Liver (tissue), 9 donors: ENCODE results near the gene PLOD3. TPM values are rescaled to one million over a fixed set of nuclear protein-coding genes. Genes with fewer than 3 reads are reported as not detected.

Experiments used
- DNase-seq: peaks from one replicate; pipeline ENCODE4 v3.0.0-alpha.2; 2017; ENCODE audit warnings: low spot score
- H3K27ac ChIP-seq, 2 donors: one replicate each; pipeline ENCODE4 v1.7.0; 2013; ENCODE audit warnings: inconsistent platforms in 2 of 2, low read length in 2 of 2, control low read depth in 1 of 2, low read depth in 1 of 2, mild to moderate bottlenecking in 1 of 2
- H3K27me3 ChIP-seq, 4 donors: one replicate each; pipeline versions ENCODE4 v1.6.1 to v1.7.0; 2013; ENCODE audit warnings: low read length in 3 of 4, inconsistent platforms in 1 of 4, mild to moderate bottlenecking in 1 of 4, moderate library complexity in 1 of 4; ENCODE audit not compliant: control insufficient read depth in 4 of 4, insufficient read depth in 4 of 4
- H3K36me3 ChIP-seq, 4 donors: one replicate each; pipeline versions ENCODE4 v1.6.1 to v1.7.0; 2013; ENCODE audit warnings: low read length in 3 of 4, mild to moderate bottlenecking in 3 of 4, low read depth in 1 of 4, moderate library complexity in 1 of 4; ENCODE audit not compliant: control insufficient read depth in 4 of 4, insufficient read depth in 3 of 4
- H3K4me1 ChIP-seq, 4 donors: one replicate each; pipeline versions ENCODE4 v1.6.1 to v1.7.0; 2013; ENCODE audit warnings: low read length in 3 of 4, mild to moderate bottlenecking in 3 of 4, moderate library complexity in 1 of 4; ENCODE audit not compliant: control insufficient read depth in 4 of 4, insufficient read depth in 4 of 4
- H3K4me3 ChIP-seq, 3 donors: one replicate each; pipeline versions ENCODE4 v1.6.1 to v1.7.0; 2013; ENCODE audit warnings: low read length in 3 of 3, control low read depth in 1 of 3, low read depth in 1 of 3, mild to moderate bottlenecking in 1 of 3
- H3K9ac ChIP-seq, 2 donors: one replicate each; pipeline ENCODE4 v1.7.0; 2013; ENCODE audit warnings: low read length in 2 of 2, mild to moderate bottlenecking in 2 of 2, moderate library complexity in 2 of 2, control low read depth in 1 of 2, low read depth in 1 of 2
- H3K9me3 ChIP-seq, 4 donors: one replicate each; pipeline versions ENCODE4 v1.6.1 to v1.7.0; 2013; ENCODE audit warnings: low read length in 3 of 4; ENCODE audit not compliant: control insufficient read depth in 4 of 4
- FOXA2 ChIP-seq: IDR thresholded peaks from 2 replicates; pipeline ENCODE4 v1.6.1; 2016; ENCODE audit warnings: antibody characterized with exemption
- GABPA ChIP-seq, 2 donors: IDR thresholded peaks in 1 of 2; conservative IDR thresholded peaks in 1 of 2; 2 replicates each; pipeline ENCODE4 v1.6.1; 2016; ENCODE audit warnings: antibody characterized with exemption in 2 of 2, mild to moderate bottlenecking in 1 of 2, moderate library complexity in 1 of 2
- HNF4A ChIP-seq, 2 donors: conservative IDR thresholded peaks; 2 replicates each; pipeline ENCODE4 v1.6.1; 2016; ENCODE audit warnings: antibody characterized with exemption in 2 of 2, mild to moderate bottlenecking in 2 of 2
- HNF4G ChIP-seq: IDR thresholded peaks from 2 replicates; pipeline ENCODE4 v1.6.1; 2016; ENCODE audit warnings: antibody characterized with exemption
- JUND ChIP-seq, 2 donors: IDR thresholded peaks; 2 replicates each; pipeline ENCODE4 v1.6.1; 2016; ENCODE audit warnings: antibody characterized with exemption in 2 of 2
- RXRA ChIP-seq, 2 donors: IDR thresholded peaks; 2 replicates each; pipeline ENCODE4 v1.6.1; 2017 to 2018; ENCODE audit warnings: antibody characterized with exemption in 2 of 2, mild to moderate bottlenecking in 1 of 2
- TAF1 ChIP-seq: conservative IDR thresholded peaks from 2 replicates; pipeline ENCODE4 v1.6.1; 2016; ENCODE audit warnings: antibody characterized with exemption, mild to moderate bottlenecking
- WGBS: extraction: QIAGEN DNeasy Blood & Tissue Kit; methylation state at CpG from one replicate; pipeline ENCODE4 v1.1.7; 2013; 5-methylcytosine and 5-hydroxymethylcytosine counted together
- polyA plus RNA-seq, 2 donors: library from polyadenylated mRNA; stranded (reverse) in 1 of 2; unstranded in 1 of 2; fragments of 200-250 nt in 1 of 2; fragments of >200 nt in 1 of 2; fragmentation: Nextera tagmentation in 1 of 2; extraction: Ambion mirVana in 1 of 2; gene quantifications; one replicate each; pipeline versions ENCODE4 v1.2.1 to v1.2.3, GENCODE V29; 2013 to 2015
- total RNA-seq, 2 donors: library from RNA; depleted of rRNA; stranded (reverse); fragments of >200 nt; gene quantifications; one replicate each; pipeline ENCODE4 v1.2.3, GENCODE V29; 2014
- TF ChIP-seq, protein P1 (sequence below): fragments of 150-350 bp; IDR thresholded peaks from 2 replicates; pipeline ENCODE4 v1.5.1; 2017; ENCODE audit warnings: improper control_type of control experiment, low read depth, low read length; ENCODE audit not compliant: missing input control
- TF ChIP-seq, protein P2 (sequence below): IDR thresholded peaks from 2 replicates; pipeline ENCODE4 v1.6.1; 2016; ENCODE audit warnings: antibody characterized with exemption
- TF ChIP-seq, protein P3 (sequence below): IDR thresholded peaks from 2 replicates; pipeline ENCODE4 v1.6.1; 2016; ENCODE audit warnings: antibody characterized with exemption
- TF ChIP-seq, protein P4 (sequence below): IDR thresholded peaks from 2 replicates; pipeline ENCODE4 v1.6.1; 2016; ENCODE audit warnings: antibody characterized with exemption
- TF ChIP-seq, protein P5 (sequence below): IDR thresholded peaks from 2 replicates; pipeline ENCODE4 v1.6.1; 2016; ENCODE audit warnings: antibody characterized with exemption, mild to moderate bottlenecking
- donor health status: healthy.
- donor health status: healthy.
- donor health status: healthy.
- donor health status: healthy.
- donor health status: healthy.

The PLOD3 gene
- total and polyA plus RNA-seq, 4 donors, result 19.4 to 42.9 (median 27.7) TPM

DNA sequence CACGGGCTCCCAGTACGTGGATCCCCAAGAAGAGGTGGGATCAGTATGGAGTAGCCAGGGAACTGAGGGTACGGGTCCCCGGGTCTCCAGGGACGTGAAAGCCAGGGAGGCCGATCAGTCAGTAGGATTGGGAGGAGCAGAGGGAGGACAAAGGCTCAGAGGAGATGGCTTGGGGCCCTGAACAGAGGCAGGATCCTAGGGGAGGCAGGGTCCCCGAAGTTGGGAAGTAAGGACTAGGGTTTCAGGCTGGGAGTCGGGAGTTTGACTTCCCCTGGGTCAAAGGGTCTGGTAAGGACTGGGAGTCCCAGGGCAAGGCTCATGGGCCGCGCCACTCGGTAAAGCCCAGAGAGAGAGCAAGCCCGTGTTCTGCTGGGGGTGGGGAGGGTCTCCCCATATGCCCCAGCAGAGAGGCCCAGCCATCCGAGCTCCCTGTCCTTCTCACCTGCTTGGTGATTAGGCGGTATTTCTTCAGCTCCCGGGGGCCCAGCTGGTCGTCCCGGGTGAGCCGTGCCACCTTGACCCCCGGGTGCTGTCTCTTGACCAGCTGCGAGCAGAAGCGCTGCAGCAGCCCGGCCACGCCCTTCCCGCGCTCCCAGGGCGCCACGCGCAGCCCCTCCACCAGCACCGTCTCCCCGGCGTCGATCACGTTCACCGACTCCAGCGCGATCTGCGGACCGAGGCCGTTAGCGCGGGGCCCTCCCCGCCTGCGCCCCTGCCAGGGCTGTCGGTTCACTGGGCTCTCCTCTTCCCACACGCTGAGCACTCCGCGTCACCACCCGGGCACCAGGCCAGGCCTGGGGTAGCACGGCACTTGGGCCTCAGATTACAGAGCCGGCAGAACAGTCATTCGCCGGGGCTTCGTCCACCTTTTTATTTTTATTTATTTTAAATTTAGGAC lies 44.3 kb downstream of the PLOD3 start (continued):
- TF ChIP-seq, protein P1, sequence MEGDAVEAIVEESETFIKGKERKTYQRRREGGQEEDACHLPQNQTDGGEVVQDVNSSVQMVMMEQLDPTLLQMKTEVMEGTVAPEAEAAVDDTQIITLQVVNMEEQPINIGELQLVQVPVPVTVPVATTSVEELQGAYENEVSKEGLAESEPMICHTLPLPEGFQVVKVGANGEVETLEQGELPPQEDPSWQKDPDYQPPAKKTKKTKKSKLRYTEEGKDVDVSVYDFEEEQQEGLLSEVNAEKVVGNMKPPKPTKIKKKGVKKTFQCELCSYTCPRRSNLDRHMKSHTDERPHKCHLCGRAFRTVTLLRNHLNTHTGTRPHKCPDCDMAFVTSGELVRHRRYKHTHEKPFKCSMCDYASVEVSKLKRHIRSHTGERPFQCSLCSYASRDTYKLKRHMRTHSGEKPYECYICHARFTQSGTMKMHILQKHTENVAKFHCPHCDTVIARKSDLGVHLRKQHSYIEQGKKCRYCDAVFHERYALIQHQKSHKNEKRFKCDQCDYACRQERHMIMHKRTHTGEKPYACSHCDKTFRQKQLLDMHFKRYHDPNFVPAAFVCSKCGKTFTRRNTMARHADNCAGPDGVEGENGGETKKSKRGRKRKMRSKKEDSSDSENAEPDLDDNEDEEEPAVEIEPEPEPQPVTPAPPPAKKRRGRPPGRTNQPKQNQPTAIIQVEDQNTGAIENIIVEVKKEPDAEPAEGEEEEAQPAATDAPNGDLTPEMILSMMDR, result no peak
- TF ChIP-seq, protein P2, sequence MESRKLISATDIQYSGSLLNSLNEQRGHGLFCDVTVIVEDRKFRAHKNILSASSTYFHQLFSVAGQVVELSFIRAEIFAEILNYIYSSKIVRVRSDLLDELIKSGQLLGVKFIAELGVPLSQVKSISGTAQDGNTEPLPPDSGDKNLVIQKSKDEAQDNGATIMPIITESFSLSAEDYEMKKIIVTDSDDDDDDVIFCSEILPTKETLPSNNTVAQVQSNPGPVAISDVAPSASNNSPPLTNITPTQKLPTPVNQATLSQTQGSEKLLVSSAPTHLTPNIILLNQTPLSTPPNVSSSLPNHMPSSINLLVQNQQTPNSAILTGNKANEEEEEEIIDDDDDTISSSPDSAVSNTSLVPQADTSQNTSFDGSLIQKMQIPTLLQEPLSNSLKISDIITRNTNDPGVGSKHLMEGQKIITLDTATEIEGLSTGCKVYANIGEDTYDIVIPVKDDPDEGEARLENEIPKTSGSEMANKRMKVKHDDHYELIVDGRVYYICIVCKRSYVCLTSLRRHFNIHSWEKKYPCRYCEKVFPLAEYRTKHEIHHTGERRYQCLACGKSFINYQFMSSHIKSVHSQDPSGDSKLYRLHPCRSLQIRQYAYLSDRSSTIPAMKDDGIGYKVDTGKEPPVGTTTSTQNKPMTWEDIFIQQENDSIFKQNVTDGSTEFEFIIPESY, result no peak
- TF ChIP-seq FOXA2, result no peak

DNA sequence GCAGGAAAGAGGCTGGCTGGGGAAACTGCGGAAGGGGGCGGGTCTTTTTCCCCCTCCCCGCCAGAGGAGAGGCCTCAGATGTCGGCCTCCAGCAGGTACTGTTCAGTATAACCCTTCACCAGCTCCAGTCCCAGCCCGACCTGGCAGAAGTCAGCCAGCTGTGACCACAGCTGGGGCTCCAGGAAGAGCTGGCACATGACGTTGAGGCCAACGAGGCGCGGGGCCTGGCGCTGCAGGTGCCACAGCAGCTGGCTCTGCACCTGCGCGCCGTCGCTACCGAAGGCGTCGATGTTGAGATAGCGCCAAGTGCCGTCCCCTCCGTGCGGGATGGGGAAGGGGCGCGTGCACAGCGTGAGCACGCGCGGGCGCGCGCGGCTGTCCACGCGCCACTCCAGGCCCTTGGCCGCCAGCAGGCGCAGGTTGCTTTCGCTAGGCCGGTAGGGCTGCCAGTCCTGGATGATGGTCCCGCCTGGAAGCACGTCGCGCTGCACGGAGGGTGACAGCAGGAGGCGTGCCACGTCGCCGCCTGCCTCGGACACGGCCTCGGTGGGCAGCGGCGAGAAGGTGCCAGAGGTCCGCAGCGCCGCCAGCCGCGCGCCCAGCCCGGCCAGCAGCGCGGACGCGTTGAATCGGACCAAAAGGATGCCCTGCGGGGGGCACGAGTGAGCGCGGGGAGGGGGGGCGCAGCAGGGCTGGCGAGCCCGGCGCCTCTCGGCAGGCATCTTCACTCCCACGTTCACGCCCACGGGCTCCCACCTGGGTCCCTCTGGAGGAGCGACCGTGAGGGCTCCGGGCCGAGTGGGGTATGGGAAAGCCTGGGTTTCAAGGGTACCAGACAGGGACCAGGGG lies 45.2 kb downstream of the PLOD3 start:
- WGBS, result 5% methylated on average over 79 of the region's 79 CpGs
- TF ChIP-seq RXRA (IDR thresholded peaks at IDR 0.05) (no peak), TAF1 (no peak), HNF4A (conservative IDR thresholded peaks at IDR 0.05) (no peak), FOXA2 (no peak), JUND (IDR thresholded peaks at IDR 0.05) (no peak), HNF4G (no peak), GABPA (IDR thresholded peaks at IDR 0.05 in 1 of 2, conservative IDR thresholded peaks at IDR 0.05 in 1 of 2) (no peak)
- TF ChIP-seq, protein P2, result no peak
- TF ChIP-seq, protein P3, sequence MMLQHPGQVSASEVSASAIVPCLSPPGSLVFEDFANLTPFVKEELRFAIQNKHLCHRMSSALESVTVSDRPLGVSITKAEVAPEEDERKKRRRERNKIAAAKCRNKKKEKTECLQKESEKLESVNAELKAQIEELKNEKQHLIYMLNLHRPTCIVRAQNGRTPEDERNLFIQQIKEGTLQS, result no peak
- TF ChIP-seq, protein P1, result no peak
- TF ChIP-seq, protein P4, sequence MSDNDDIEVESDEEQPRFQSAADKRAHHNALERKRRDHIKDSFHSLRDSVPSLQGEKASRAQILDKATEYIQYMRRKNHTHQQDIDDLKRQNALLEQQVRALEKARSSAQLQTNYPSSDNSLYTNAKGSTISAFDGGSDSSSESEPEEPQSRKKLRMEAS, result no peak
- TF ChIP-seq, protein P5, sequence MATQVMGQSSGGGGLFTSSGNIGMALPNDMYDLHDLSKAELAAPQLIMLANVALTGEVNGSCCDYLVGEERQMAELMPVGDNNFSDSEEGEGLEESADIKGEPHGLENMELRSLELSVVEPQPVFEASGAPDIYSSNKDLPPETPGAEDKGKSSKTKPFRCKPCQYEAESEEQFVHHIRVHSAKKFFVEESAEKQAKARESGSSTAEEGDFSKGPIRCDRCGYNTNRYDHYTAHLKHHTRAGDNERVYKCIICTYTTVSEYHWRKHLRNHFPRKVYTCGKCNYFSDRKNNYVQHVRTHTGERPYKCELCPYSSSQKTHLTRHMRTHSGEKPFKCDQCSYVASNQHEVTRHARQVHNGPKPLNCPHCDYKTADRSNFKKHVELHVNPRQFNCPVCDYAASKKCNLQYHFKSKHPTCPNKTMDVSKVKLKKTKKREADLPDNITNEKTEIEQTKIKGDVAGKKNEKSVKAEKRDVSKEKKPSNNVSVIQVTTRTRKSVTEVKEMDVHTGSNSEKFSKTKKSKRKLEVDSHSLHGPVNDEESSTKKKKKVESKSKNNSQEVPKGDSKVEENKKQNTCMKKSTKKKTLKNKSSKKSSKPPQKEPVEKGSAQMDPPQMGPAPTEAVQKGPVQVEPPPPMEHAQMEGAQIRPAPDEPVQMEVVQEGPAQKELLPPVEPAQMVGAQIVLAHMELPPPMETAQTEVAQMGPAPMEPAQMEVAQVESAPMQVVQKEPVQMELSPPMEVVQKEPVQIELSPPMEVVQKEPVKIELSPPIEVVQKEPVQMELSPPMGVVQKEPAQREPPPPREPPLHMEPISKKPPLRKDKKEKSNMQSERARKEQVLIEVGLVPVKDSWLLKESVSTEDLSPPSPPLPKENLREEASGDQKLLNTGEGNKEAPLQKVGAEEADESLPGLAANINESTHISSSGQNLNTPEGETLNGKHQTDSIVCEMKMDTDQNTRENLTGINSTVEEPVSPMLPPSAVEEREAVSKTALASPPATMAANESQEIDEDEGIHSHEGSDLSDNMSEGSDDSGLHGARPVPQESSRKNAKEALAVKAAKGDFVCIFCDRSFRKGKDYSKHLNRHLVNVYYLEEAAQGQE, result no peak
- H3K27ac ChIP-seq, result no peak overlapping the region
- peaks cover 8 to 33% (median 16%) of the 10 kb centered on the region in 4 donors for H3K4me1 ChIP-seq
- no peak for DNase-seq
- no peak overlapping the region for H3K9ac ChIP-seq
- no peaks in the 10 kb centered on the region for H3K9me3 ChIP-seq
- H3K4me3 ChIP-seq, result no peak overlapping the region
- peaks cover 6 to 19% (median 16%) of the 10 kb centered on the region in 4 donors for H3K27me3 ChIP-seq
- no peaks in the 10 kb centered on the region for H3K36me3 ChIP-seq
